Measurements from ENCODE around the gene SPEM3.

- no peak for TF ChIP-seq POLR2A (IDR thresholded peaks at IDR 0.05)
- TF ChIP-seq CTCF (IDR thresholded peaks at IDR 0.05 in 8 of 11, conservative IDR thresholded peaks at IDR 0.05 in 3 of 11) = peak in 2 of 11 experiments; percentile 6 to 14
Measured at GRCh38 chr17:7478276-7479212, 49.9 kb downstream of the SPEM3 start.

Data from spleen (tissue), 7 donors.